ENCODE measurements around the gene MUC22. TPM values are rescaled to one million over a fixed set of nuclear protein-coding genes. Genes with fewer than 3 reads are reported as not detected.

MUC22 gene
- not detected for polyA plus RNA-seq (2012; ENCODE audit: insufficient read depth, insufficient read length, low read depth)

GRCh38 chr6:31010393-31011060, at the start of gene MUC22:
MUC22 (plus strand) TSS chr6:31010474; CDS start chr6:31010707, 233 bp downstream.
- DNase-seq = no peak
- Histone ChIP-seq H3K36me3 (no peaks in the 10 kb centered on the region), H3K4me3 (ENCODE audit: low read depth, low read length) (no peak within 1 kb of the TSS), H3K9me3 (peaks cover 2% of the 10 kb centered on the region; the same call in 1 of the 2 replicates), H3K4me1 (no peaks in the 10 kb centered on the region), H3K27me3 (peaks cover 37% of the 10 kb centered on the region)
- no peak for TF ChIP-seq CTCF (IDR thresholded peaks at IDR 0.05; ENCODE audit: low read depth, low read length)

- Histone ChIP-seq H3K27me3 (peaks cover 49% of the 10 kb centered on the region), H3K9me3 (no peaks in the 10 kb centered on the region)
- DNase-seq = no peak
These were observed 49.2 kb upstream of the MUC22 start for GRCh38 chr6:30960907-30961673.

GRCh38 chr6:30962716-30963115, 47.6 kb upstream of the MUC22 start:
- Histone ChIP-seq H3K4me3 (ENCODE audit: low read depth, low read length) (no peak overlapping the region), H3K36me3 (no peaks in the 10 kb centered on the region), H3K9me3 (no peaks in the 10 kb centered on the region), H3K4me1 (no peaks in the 10 kb centered on the region), H3K27me3 (peaks cover 35% of the 10 kb centered on the region)
- DNase-seq = no peak
- TF ChIP-seq CTCF (IDR thresholded peaks at IDR 0.05; ENCODE audit: low read depth, low read length) = no peak

More at GRCh38 chr6:30960907-30961673, 49.2 kb upstream of the MUC22 start:
- no peaks in the 10 kb centered on the region for H3K4me1 ChIP-seq
- TF ChIP-seq CTCF (IDR thresholded peaks at IDR 0.05; ENCODE audit: low read depth, low read length) = no peak
- no peaks in the 10 kb centered on the region for H3K36me3 ChIP-seq
- H3K4me3 ChIP-seq (ENCODE audit: low read depth, low read length) = no peak overlapping the region

GRCh38 chr6:30963641-30964040, 46.6 kb upstream of the MUC22 start:
- no peak for TF ChIP-seq CTCF (IDR thresholded peaks at IDR 0.05; ENCODE audit: low read depth, low read length)
- Histone ChIP-seq H3K9me3 (no peaks in the 10 kb centered on the region), H3K27me3 (peaks cover 30% of the 10 kb centered on the region), H3K4me3 (ENCODE audit: low read depth, low read length) (no peak overlapping the region), H3K36me3 (no peaks in the 10 kb centered on the region), H3K4me1 (no peaks in the 10 kb centered on the region)
- no peak for DNase-seq

- Histone ChIP-seq H3K9me3 (no peaks in the 10 kb centered on the region), H3K36me3 (no peaks in the 10 kb centered on the region), H3K27me3 (peaks cover 30% of the 10 kb centered on the region), H3K4me1 (no peaks in the 10 kb centered on the region), H3K4me3 (ENCODE audit: low read depth, low read length) (no peak overlapping the region)
- no peak for DNase-seq
- TF ChIP-seq CTCF (IDR thresholded peaks at IDR 0.05; ENCODE audit: low read depth, low read length) = no peak
These were observed 46.2 kb upstream of the MUC22 start for GRCh38 chr6:30964075-30964474.

GRCh38 chr6:30965140-30965601, 45.1 kb upstream of the MUC22 start:
- Histone ChIP-seq H3K4me1 (no peaks in the 10 kb centered on the region), H3K36me3 (no peaks in the 10 kb centered on the region), H3K27me3 (peaks cover 20% of the 10 kb centered on the region), H3K4me3 (ENCODE audit: low read depth, low read length) (no peak overlapping the region), H3K9me3 (no peaks in the 10 kb centered on the region)
- no peak for TF ChIP-seq CTCF (IDR thresholded peaks at IDR 0.05; ENCODE audit: low read depth, low read length)
- DNase-seq = no peak
